ENCODE measurements around the gene MARCHF9.

The MARCHF9 gene

DNA sequence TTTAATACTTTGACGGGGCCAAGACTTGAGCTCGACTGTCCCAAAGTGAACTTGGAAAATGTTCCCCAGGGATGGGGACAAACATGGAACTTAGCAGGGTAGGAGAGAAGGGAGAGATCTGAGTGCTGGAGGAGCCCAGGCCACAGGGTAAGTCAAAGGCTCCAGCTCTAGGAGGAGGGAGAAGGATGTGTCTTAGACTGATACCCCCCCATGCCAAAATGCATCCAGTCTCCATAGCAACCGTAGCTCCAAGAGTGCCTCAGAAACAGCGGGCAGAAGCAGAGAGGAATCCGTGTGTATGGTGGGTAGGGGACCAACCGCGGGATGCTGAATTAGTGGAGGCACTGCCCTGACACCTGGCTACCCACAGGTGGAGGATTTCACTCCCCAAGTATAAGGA lies 15.5 kb upstream of the MARCHF9 start:
- no peak for DNase-seq

- no peak for DNase-seq
These were observed 14.9 kb upstream of the MARCHF9 start for GRCh38 chr12:57739914-57740538.

GRCh38 chr12:57740656-57741412 lies 14.1 kb upstream of the MARCHF9 start:
- DNase-seq: no peak

GRCh38 chr12:57741413-57741789 lies 13.5 kb upstream of the MARCHF9 start:
- DNase-seq: no peak

DNA sequence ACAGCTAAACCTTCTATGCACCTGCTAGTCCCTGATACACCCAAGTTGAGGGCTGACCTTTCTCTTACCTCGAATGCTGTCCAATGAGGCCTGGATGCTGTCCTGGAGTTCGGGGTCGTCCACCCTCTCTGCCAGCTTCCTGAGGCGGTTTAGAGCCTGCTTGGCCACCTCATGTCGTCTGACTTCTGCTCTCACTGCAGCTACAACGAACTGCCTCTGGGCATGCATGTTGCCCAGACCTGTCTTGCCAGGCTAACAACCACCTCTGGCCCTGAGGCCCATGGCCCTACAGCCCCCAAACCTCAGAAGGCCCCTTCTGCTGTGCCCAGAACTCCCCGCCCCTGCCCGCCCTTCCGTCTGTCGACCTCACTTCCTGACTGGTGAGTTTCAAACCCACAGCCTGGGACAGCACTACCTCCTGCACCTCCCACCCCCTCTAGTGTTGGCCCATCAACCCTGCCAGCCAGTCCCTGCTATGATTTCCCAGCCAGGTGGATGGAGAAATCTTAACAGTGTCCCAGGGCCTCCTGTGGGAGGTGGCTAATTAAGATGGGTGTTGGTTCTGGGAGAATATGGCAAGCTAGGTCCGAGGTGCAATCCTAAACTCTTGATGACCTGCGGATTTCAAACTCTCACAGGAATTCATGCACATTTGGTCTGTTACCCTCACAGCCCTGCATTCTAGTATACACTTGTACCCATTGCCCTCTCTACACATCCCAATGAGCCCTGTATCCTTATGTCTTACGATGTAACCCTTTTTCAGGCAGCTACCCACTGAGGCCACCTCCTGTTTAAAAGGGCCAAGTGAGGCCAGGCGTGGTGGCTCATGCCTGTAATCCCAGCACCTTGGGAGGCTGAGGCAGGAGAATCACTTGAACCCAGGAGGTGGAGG lies 12.8 kb upstream of the MARCHF9 start:
- DNase-seq: no peak

GRCh38 chr12:57743769-57744168 lies 11.1 kb upstream of the MARCHF9 start:
- DNase-seq: no peak

- no peak for DNase-seq
These were observed 10.6 kb upstream of the MARCHF9 start for GRCh38 chr12:57744194-57744776.

DNA sequence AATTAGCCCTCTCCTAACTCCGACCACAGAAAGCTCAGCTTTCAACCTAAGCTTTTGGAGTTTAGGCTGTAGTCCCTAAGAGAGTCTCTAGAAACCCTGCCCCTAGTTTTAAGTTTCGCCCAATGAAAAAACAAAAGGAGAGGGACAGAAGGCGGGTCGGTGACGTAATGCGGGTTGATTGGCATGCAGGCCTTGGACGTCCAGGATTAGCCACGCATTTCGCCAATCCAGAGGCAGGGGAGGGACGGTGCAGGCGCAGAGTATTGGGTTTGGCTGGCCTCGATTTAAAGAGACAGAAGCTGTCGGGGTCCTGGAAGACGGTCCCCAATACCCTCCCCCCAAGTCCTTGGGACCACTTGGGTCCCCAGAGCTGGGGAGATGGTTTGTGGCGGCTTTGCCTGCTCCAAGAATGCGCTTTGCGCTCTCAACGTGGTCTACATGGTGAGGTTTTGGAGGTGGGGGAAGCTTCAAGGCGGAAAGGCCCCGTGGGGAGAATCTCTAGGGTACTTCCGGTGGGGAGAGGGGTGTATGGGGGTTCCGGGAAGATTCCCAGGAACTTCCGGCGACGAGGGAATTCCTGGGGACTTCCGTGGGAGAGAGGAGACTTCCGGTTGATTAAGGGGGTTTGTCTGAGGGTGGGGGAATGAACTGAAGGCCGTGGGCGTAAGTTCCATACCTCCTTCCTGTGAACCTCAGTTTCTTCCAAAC lies 10.0 kb upstream of the MARCHF9 start, which contains the start of gene TSPAN31:
Gene TSPAN31, plus strand, starts transcription at position 263 of the 708 bp plus-strand sequence. Its CDS starts 116 bp downstream, at position 379.
- DNase-seq: peak; percentile 92

- DNase-seq: no peak
These were observed 9.4 kb upstream of the MARCHF9 start for GRCh38 chr12:57745485-57745881.

GRCh38 chr12:57746025-57746424 lies 8.9 kb upstream of the MARCHF9 start:
- DNase-seq: no peak

GRCh38 chr12:57749061-57749460 lies 5.8 kb upstream of the MARCHF9 start:
- DNase-seq: no peak

GRCh38 chr12:57750561-57751431 lies 4.1 kb upstream of the MARCHF9 start:
- no peak for DNase-seq

- no peak for DNase-seq
These were observed 3.5 kb upstream of the MARCHF9 start for GRCh38 chr12:57751432-57751787.

GRCh38 chr12:57751788-57752667 lies 2.9 kb upstream of the MARCHF9 start, which contains the start of gene CDK4:
Gene CDK4, minus strand, starts transcription at chr12:57752310. Its CDS starts 593 bp downstream, at chr12:57751717.
- peak; percentile 95 for DNase-seq

GRCh38 chr12:57752668-57753000 lies 2.3 kb upstream of the MARCHF9 start:
- DNase-seq: no peak

- no peak for DNase-seq
These were observed 1.1 kb upstream of the MARCHF9 start for GRCh38 chr12:57753756-57754337.

DNA sequence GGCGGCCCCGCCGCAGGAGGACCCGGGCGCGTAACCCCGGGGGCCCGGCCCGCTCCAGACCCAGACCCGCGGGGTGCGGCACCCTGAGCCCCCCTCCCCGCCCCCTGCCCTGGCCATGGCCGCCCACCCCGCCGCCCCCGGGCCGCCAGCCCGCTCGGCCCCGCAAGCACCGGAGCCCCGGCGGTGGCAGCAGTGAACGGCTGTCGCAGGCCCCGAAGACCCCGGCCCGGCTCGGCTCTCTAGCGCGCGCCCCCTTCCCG lies 221 bp downstream of the MARCHF9 start:
- no peak for DNase-seq

DNA sequence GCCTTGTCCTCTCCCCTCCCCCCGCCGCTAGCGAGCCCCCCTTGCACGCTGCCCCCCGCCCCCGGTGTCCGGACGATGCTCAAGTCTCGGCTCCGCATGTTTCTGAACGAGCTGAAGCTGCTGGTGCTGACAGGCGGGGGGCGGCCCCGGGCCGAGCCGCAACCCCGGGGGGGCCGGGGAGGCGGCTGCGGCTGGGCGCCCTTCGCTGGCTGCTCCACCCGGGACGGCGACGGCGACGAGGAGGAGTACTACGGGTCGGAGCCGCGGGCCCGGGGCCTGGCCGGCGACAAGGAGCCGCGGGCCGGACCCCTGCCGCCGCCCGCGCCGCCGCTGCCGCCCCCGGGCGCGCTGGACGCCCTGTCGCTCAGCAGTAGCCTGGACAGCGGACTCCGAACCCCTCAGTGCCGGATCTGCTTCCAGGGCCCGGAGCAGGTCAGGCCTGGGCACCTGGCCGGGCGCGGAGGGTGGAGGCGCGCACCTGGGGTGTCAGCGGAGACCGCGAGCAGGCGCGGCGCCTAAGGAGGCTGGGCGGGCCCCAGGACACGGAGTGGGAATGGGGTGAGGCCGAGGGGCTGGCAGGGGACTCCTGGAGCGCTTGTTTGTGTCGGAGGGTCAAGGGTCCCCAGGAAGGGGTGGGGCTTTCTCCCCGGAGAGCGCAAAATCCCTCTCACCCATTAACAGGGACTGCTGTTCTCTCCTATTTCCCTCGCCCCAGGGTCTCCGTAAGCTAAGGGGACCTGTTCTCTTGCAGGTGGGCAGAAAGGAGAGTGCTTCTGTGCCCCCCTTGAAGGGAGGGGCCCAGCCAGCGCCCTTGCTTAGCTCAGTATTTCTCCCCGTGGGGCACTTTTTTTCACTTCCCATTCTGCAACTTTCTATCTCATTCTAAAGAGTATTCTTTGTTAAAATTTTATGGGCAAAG lies 810 bp downstream of the MARCHF9 start:
- no peak for DNase-seq
